H1 (cell line): Measurements from ENCODE around the gene GMEB2. TPM values are rescaled to one million over a fixed set of nuclear protein-coding genes. Genes with fewer than 3 reads are reported as not detected.

Source experiments
- CTCF ChIA-PET: fragments of 300-600 bp; sonication (Branson Sonifier 250); formaldehyde crosslinking; loops from one replicate; lab custom pipeline; 2021; ENCODE audit not compliant: partially characterized antibody; lab: Charles Lee
- POLR2A ChIA-PET: fragments of 300-600 bp; sonication (Branson Sonifier 250); formaldehyde crosslinking; loops from one replicate; lab custom pipeline; 2021; ENCODE audit warnings: inconsistent platforms; ENCODE audit not compliant: partially characterized antibody; lab: Charles Lee
- DNase-seq, 2 experiments: peaks; one replicate each; pipeline versions ENCODE4 v3.0.0 to v3.0.0-alpha.2; 2010 to 2022; ENCODE audit warnings: low spot score in 2 of 2, low read depth in 1 of 2, mixed read lengths in 1 of 2
- FAIRE-seq: peaks from 2 replicates; lab custom pipeline; 2011; peaks lifted over from hg19 to GRCh38; lab: Jason Lieb, UNC
- H2AFZ ChIP-seq: 2 replicates; pipeline ENCODE4 v1.8.1; 2012; ENCODE audit warnings: low read length, inconsistent platforms
- H2AK5ac ChIP-seq: 2 replicates; pipeline ENCODE4 v1.6.1; 2013; ENCODE audit warnings: low read depth, low read length
- H2BK120ac ChIP-seq: replicated peaks from 2 replicates; pipeline ENCODE3; 2013; ENCODE audit warnings: low read depth, low read length, inconsistent platforms
- H2BK12ac ChIP-seq: 2 replicates; pipeline ENCODE4 v1.6.1; 2013; ENCODE audit warnings: low read depth, low read length
- H2BK15ac ChIP-seq: 2 replicates; pipeline ENCODE4 v1.6.1; 2013; ENCODE audit warnings: low read length
- H2BK20ac ChIP-seq: 2 replicates; pipeline ENCODE4 v1.6.1; 2013; ENCODE audit warnings: low read length
- H2BK5ac ChIP-seq: 2 replicates; pipeline ENCODE4 v1.6.1; 2013; ENCODE audit warnings: low read depth, low read length
- H3K14ac ChIP-seq: 2 replicates; pipeline ENCODE4 v1.6.1; 2013; ENCODE audit warnings: inconsistent platforms; ENCODE audit not compliant: insufficient read length
- H3K18ac ChIP-seq: 2 replicates; pipeline ENCODE4 v1.6.1; 2013; ENCODE audit warnings: low read length; ENCODE audit errors: extremely low read depth
- H3K23ac ChIP-seq: 2 replicates; pipeline ENCODE4 v1.6.1; 2013; ENCODE audit warnings: inconsistent platforms; ENCODE audit not compliant: insufficient read length
- H3K23me2 ChIP-seq: 2 replicates; pipeline ENCODE4 v1.6.1; 2013; ENCODE audit warnings: low read depth, low read length
- H3K27ac ChIP-seq: 2 replicates; pipeline ENCODE4 v1.6.1; 2011; ENCODE audit warnings: low read depth, low read length, inconsistent platforms
- H3K27me3 ChIP-seq, 4 experiments: replicated peaks in 1 of 4; 1 replicate in 1 of 4; 2 replicates in 3 of 4; pipeline versions ENCODE4 v1.6.1 to v1.8.1; 2011 to 2013; ENCODE audit warnings: low read length in 3 of 4, mild to moderate bottlenecking in 3 of 4, inconsistent platforms in 2 of 4, mixed read lengths in 2 of 4, moderate library complexity in 1 of 4; ENCODE audit not compliant: control insufficient read depth in 3 of 4, insufficient read depth in 3 of 4; ENCODE audit errors: extremely low read depth in 1 of 4
- H3K36me3 ChIP-seq, 4 experiments: 2 replicates each; pipeline versions ENCODE4 v1.6.1 to v1.8.1; 2011 to 2013; ENCODE audit warnings: mild to moderate bottlenecking in 4 of 4, low read length in 3 of 4, moderate library complexity in 2 of 4, control low read depth in 1 of 4, inconsistent platforms in 1 of 4; ENCODE audit not compliant: insufficient read depth in 4 of 4, control insufficient read depth in 2 of 4
- H3K4ac ChIP-seq: replicated peaks from 2 replicates; pipeline ENCODE3; 2013; ENCODE audit warnings: low read length, low read depth, mixed read lengths, inconsistent platforms; ENCODE audit not compliant: insufficient read length
- H3K4me1 ChIP-seq, 4 experiments: replicated peaks in 1 of 4; 1 replicate in 1 of 4; 2 replicates in 3 of 4; pipeline versions ENCODE4 v1.6.1 to v1.8.1; 2011 to 2013; ENCODE audit warnings: low read length in 3 of 4, inconsistent platforms in 2 of 4, mixed read lengths in 1 of 4; ENCODE audit not compliant: insufficient read depth in 4 of 4, control insufficient read depth in 3 of 4
- H3K4me2 ChIP-seq, 2 experiments: 2 replicates each; pipeline versions ENCODE4 v1.6.1 to v1.8.1; 2011 to 2013; ENCODE audit warnings: low read depth in 2 of 2, low read length in 2 of 2, control low read depth in 1 of 2, inconsistent platforms in 1 of 2, mild to moderate bottlenecking in 1 of 2; ENCODE audit not compliant: insufficient read depth in 1 of 2
- H3K4me3 ChIP-seq, 4 experiments: fragments of 200-600, 300-600 bp in 1 of 4; sonication (generic), shearing (Covaris generic), sonication (Bioruptor Twin) in 1 of 4; 2 replicates each; pipeline versions ENCODE4 v1.5.1 to v1.8.1; 2011 to 2016; ENCODE audit warnings: low read length in 4 of 4, low read depth in 3 of 4, control low read depth in 2 of 4, inconsistent platforms in 2 of 4, mild to moderate bottlenecking in 2 of 4, mixed read lengths in 1 of 4, moderate library complexity in 1 of 4; ENCODE audit not compliant: insufficient read depth in 2 of 4; ENCODE audit errors: extremely low read depth in 1 of 4
- H3K56ac ChIP-seq: replicated peaks from 2 replicates; pipeline ENCODE3; 2013; ENCODE audit warnings: low read depth, mild to moderate bottlenecking, mixed read lengths, low read length, inconsistent platforms; ENCODE audit not compliant: insufficient read length
- H3K79me1 ChIP-seq: 2 replicates; pipeline ENCODE4 v1.6.1; 2013; ENCODE audit warnings: low read depth, low read length, control low read depth
- H3K79me2 ChIP-seq, 2 experiments: 2 replicates each; pipeline versions ENCODE4 v1.6.1 to v1.8.1; 2012 to 2013; ENCODE audit warnings: low read length in 2 of 2, mild to moderate bottlenecking in 2 of 2, inconsistent platforms in 1 of 2; ENCODE audit not compliant: insufficient read depth in 2 of 2, control insufficient read depth in 1 of 2
- H3K9ac ChIP-seq, 4 experiments: replicated peaks in 1 of 4; 1 replicate in 1 of 4; 2 replicates in 3 of 4; pipeline versions ENCODE4 v1.6.1 to v1.8.1; 2011 to 2013; ENCODE audit warnings: low read depth in 3 of 4, low read length in 3 of 4, control low read depth in 2 of 4, mild to moderate bottlenecking in 2 of 4, moderate library complexity in 2 of 4, inconsistent platforms in 1 of 4; ENCODE audit errors: extremely low read depth in 1 of 4
- H3K9me3 ChIP-seq, 2 experiments: 2 replicates each; pipeline versions ENCODE4 v1.6.1 to v1.8.1; 2012 to 2013; ENCODE audit warnings: mild to moderate bottlenecking in 2 of 2, moderate library complexity in 2 of 2, control low read depth in 1 of 2, inconsistent platforms in 1 of 2, low read depth in 1 of 2, low read length in 1 of 2, mixed read lengths in 1 of 2; ENCODE audit not compliant: insufficient read depth in 2 of 2
- H4K20me1 ChIP-seq, 2 experiments: replicated peaks in 1 of 2; 2 replicates each; pipeline versions ENCODE3 to v1.8.1; 2011 to 2013; ENCODE audit warnings: inconsistent platforms in 2 of 2, low read length in 2 of 2, mild to moderate bottlenecking in 1 of 2; ENCODE audit not compliant: insufficient read depth in 2 of 2, control insufficient read depth in 1 of 2
- H4K5ac ChIP-seq: 2 replicates; pipeline ENCODE4 v1.6.1; 2013; ENCODE audit warnings: low read length, low read depth, mixed read lengths, inconsistent platforms; ENCODE audit not compliant: insufficient read length
- H4K8ac ChIP-seq: 2 replicates; pipeline ENCODE4 v1.8.0; 2013; ENCODE audit warnings: mild to moderate bottlenecking, moderate library complexity, low read length, inconsistent platforms; ENCODE audit not compliant: insufficient read depth; ENCODE audit errors: extremely low read depth
- H4K91ac ChIP-seq: replicated peaks from 2 replicates; pipeline ENCODE3; 2013; ENCODE audit warnings: low read length, mixed read lengths, inconsistent platforms; ENCODE audit not compliant: insufficient read length
- ATF2 ChIP-seq: IDR thresholded peaks from 2 replicates; pipeline ENCODE4 v1.6.1; 2012; ENCODE audit warnings: low read length, inconsistent platforms
- BRCA1 ChIP-seq: IDR thresholded peaks from 2 replicates; pipeline ENCODE4 v1.6.1; 2012; ENCODE audit warnings: low read depth, low read length, improper control_type of control experiment
- CHD2 ChIP-seq: IDR thresholded peaks from 2 replicates; pipeline ENCODE4 v1.6.1; 2012; ENCODE audit warnings: low read length, improper control_type of control experiment
- EZH2 ChIP-seq: fragments of 200-600 bp; sonication (generic); IDR thresholded peaks from 2 replicates; pipeline ENCODE4 v1.7.1; 2012; ENCODE audit warnings: low read depth, mild to moderate bottlenecking, moderate library complexity, low read length, inconsistent platforms; ENCODE audit not compliant: severe bottlenecking
- GABPA ChIP-seq: IDR thresholded peaks from 2 replicates; pipeline ENCODE4 v1.6.1; 2011; ENCODE audit warnings: mild to moderate bottlenecking, low read length, moderate library complexity, borderline replicate concordance; ENCODE audit not compliant: insufficient read depth
- MAX ChIP-seq: IDR thresholded peaks from 2 replicates; pipeline ENCODE4 v1.6.1; 2012; ENCODE audit warnings: inconsistent platforms
- POLR2AphosphoS5 ChIP-seq: IDR thresholded peaks from 2 replicates; pipeline ENCODE4 v1.6.1; 2011; ENCODE audit warnings: low read depth, low read length
- RFX5 ChIP-seq: IDR thresholded peaks from 2 replicates; pipeline ENCODE4 v1.6.1; 2011; ENCODE audit warnings: low read depth, low read length, improper control_type of control experiment, borderline replicate concordance
- RXRA ChIP-seq: IDR thresholded peaks from 2 replicates; pipeline ENCODE4 v1.6.1; 2011; ENCODE audit warnings: low read depth, mild to moderate bottlenecking, low read length, moderate library complexity; ENCODE audit not compliant: insufficient read depth
- SP1 ChIP-seq: IDR thresholded peaks from 2 replicates; pipeline ENCODE4 v1.6.1; 2011; ENCODE audit warnings: low read depth, low read length
- TAF7 ChIP-seq: optimal IDR thresholded peaks from 2 replicates; pipeline ENCODE3; 2011; ENCODE audit warnings: low read depth, mild to moderate bottlenecking, inconsistent platforms, low read length, moderate library complexity, borderline replicate concordance
- ZNF274 ChIP-seq: IDR thresholded peaks from 2 replicates; pipeline ENCODE4 v1.7.0; 2012; ENCODE audit warnings: low read length, borderline replicate concordance; ENCODE audit errors: extremely low read depth
- WGBS, 2 experiments: shearing (Covaris generic) in 1 of 2; methylation state at CpG; one replicate each; pipeline versions ENCODE4 v1.1.6 to v1.1.7; 2013 to 2015; ENCODE audit warnings: low lambda C conversion rate in 2 of 2, mixed read lengths in 2 of 2, inconsistent platforms in 1 of 2, low coverage in 1 of 2, missing lambda C conversion rate in 1 of 2; ENCODE audit not compliant: insufficient replicate concordance in 2 of 2, insufficient coverage in 1 of 2, insufficient read length in 1 of 2; ENCODE audit errors: extremely low coverage in 1 of 2, missing lambda C conversion rate in 1 of 2; 5-methylcytosine and 5-hydroxymethylcytosine counted together
- polyA plus RNA-seq, 7 experiments: library from polyadenylated mRNA; depleted of rRNA in 3 of 7; stranded (reverse) in 5 of 7; unstranded in 2 of 7; fragments of >200 nt in 5 of 7; fragments of 200-250 nt in 2 of 7; gene quantifications; 1 replicate in 5 of 7; 2 replicates in 1 of 7; 4 replicates in 1 of 7; pipeline versions ENCODE4 v1.2.1 to v1.2.3, GENCODE V29; 2011 to 2013; ENCODE audit warnings: missing spikeins in 2 of 7, mixed read lengths in 2 of 7
- total RNA-seq: library from RNA; stranded (reverse); fragmentation: NEBNext Ultra II Directional; extraction: Animal tissue kit (Norgen Biotek cat#: 25700); gene quantifications from 2 replicates; pipeline ENCODE4 v1.2.1, GENCODE V29; 2021

Gene GMEB2
- total and polyA plus RNA-seq, 2 of the 8 experiments (the other 6 are each of a cell fraction or from before 2014, with no cell fraction given), result 12.9 to 14.2 TPM

GRCh38 chr20:63619505-63619904 lies 7.4 kb downstream of the GMEB2 start:
- no peak for FAIRE-seq
- TF ChIP-seq MAX (no peak), RXRA (no peak), BRCA1 (no peak), POLR2AphosphoS5 (no peak), GABPA (no peak), RFX5 (no peak), ATF2 (no peak), TAF7 (no peak), SP1 (no peak), ZNF274 (no peak), EZH2 (no peak), CHD2 (no peak)

More at GRCh38 chr20:63619505-63619904, 7.4 kb downstream of the GMEB2 start:
- H3K27ac ChIP-seq, result no peak overlapping the region
- WGBS, 2 experiments, result 92% methylated on average over 11 of the region's 13 CpGs; no CpG with 5 or more reads in 1 of the 2 experiments
- H4K8ac ChIP-seq, result no peak overlapping the region
- H3K4ac ChIP-seq, result no peak overlapping the region
- POLR2A ChIA-PET, result interaction anchor here (0.8 to 1.2 kb wide), 2 partner anchors 31 to 45 kb away, joined by 3 read pairs; no protein-coding TSS in a partner anchor
- H4K20me1 ChIP-seq, result peaks cover 0 to 5% of the 10 kb centered on the region in 2 experiments
- no peaks in the 10 kb centered on the region; a peak in 1 of 7 replicates for H3K4me1 ChIP-seq
- no peak overlapping the region for H2AFZ ChIP-seq
- no peak overlapping the region for H3K9ac ChIP-seq
- H3K4me3 ChIP-seq, result no peak overlapping the region
- CTCF ChIA-PET, result no interaction called here
- H3K23me2 ChIP-seq, result no peaks in the 10 kb centered on the region
- H2AK5ac ChIP-seq, result no peak overlapping the region
- peaks cover 9% of the 10 kb centered on the region in 2 experiments; a peak in 3 of 4 replicates for H3K9me3 ChIP-seq
- H2BK20ac ChIP-seq, result no peak overlapping the region
- H4K91ac ChIP-seq, result no peak overlapping the region
- no peak overlapping the region for H3K56ac ChIP-seq
- H3K36me3 ChIP-seq, result peaks cover 5 to 20% (median 14%) of the 10 kb centered on the region in 4 experiments; a peak in 5 of 8 replicates
- H3K23ac ChIP-seq, result no peak overlapping the region
- peaks cover 0 to 40% of the 10 kb centered on the region in 2 experiments; a peak in 2 of 4 replicates for H3K79me2 ChIP-seq
- H4K5ac ChIP-seq, result no peak overlapping the region
- no peak overlapping the region for H2BK120ac ChIP-seq
- DNase-seq, result no peak
- H2BK12ac ChIP-seq, result no peak overlapping the region
- H3K18ac ChIP-seq, result no peak overlapping the region
- H2BK15ac ChIP-seq, result no peak overlapping the region
- no peak overlapping the region for H3K4me2 ChIP-seq
- H3K14ac ChIP-seq, result no peak overlapping the region
- H3K27me3 ChIP-seq, result no peaks in the 10 kb centered on the region; a peak in 2 of 7 replicates
- H2BK5ac ChIP-seq, result no peak overlapping the region; the same call in 1 of the 2 replicates
- peaks cover 7% of the 10 kb centered on the region for H3K79me1 ChIP-seq
